ENCODE results near the gene MTCL3.

- TF ChIP-seq CTCF (conservative IDR thresholded peaks at IDR 0.05) (peak; percentile 31), ZFX (IDR thresholded peaks at IDR 0.05) (no peak)
These were observed 28.9 kb upstream of the MTCL3 start for GRCh38 chr6:127547904-127548649.
